ENCODE measurements around the gene RGS18.
"Not testable (repeated sequence)": the region's sequence is repeated elsewhere in the genome, so short reads cannot be mapped to it uniquely, and the experiment has no call there.

GRCh38 chr1:192165002-192165401, 6.7 kb downstream of the RGS18 start:
- not testable (repeated sequence) for TF ChIP-seq NFE2L2 (conservative IDR thresholded peaks at IDR 0.05; ENCODE audit: low read length); CTCF (IDR thresholded peaks at IDR 0.05); MAFK (IDR thresholded peaks at IDR 0.05; ENCODE audit: partially characterized antibody); MAX (IDR thresholded peaks at IDR 0.05)
